Activated CD8-positive, alpha-beta memory T cell treated with anti-CD3 and anti-CD28 coated beads, Interleukin-2, amount 10 ng/mL, durations not matched to agents 7 days and 5 days (primary cell): ENCODE data around the gene ZNF565. TPM values are rescaled to one million over a fixed set of nuclear protein-coding genes. Genes with fewer than 3 reads are reported as not detected.
"Not testable (repeated sequence)": the region's sequence is repeated elsewhere in the genome, so short reads cannot be mapped to it uniquely, and the experiment has no call there.

Experiments used
- ATAC-seq: fragments of 150-1000 bp; cut with Tn5 transposase; one replicate; pipeline ENCODE4 v1.10.0; 2021; ENCODE audit warnings: moderate library complexity
- CTCF ChIA-PET: fragments of 350-600 bp; sonication (Branson Sonifier 250); formaldehyde crosslinking; loops from one replicate; lab custom pipeline; 2021; ENCODE audit warnings: antibody characterized with exemption; lab: Charles Lee
- DNase-seq: peaks from one replicate; pipeline ENCODE4 v3.0.0-alpha.2; 2020
- H3K27ac Mint-ChIP-seq: one replicate; pipeline ENCODE4 v1.8.0; 2021; ENCODE audit warnings: mild to moderate bottlenecking, mixed read lengths
- H3K27me3 Mint-ChIP-seq: one replicate; pipeline ENCODE4 v1.8.0; 2021; ENCODE audit warnings: mixed read lengths
- H3K36me3 Mint-ChIP-seq: one replicate; pipeline ENCODE4 v1.8.0; 2021; ENCODE audit warnings: mild to moderate bottlenecking, mixed read lengths
- H3K4me1 Mint-ChIP-seq: one replicate; pipeline ENCODE4 v1.8.0; 2021; ENCODE audit warnings: mixed read lengths
- H3K4me3 Mint-ChIP-seq: one replicate; pipeline ENCODE4 v1.8.0; 2021; ENCODE audit warnings: mild to moderate bottlenecking, moderate library complexity, mixed read lengths
- H3K9me3 Mint-ChIP-seq: one replicate; pipeline ENCODE4 v1.8.0; 2022; ENCODE audit warnings: low read depth, mixed read lengths
- total RNA-seq, 2 experiments: library from RNA; stranded (reverse); gene quantifications; one replicate each; pipeline ENCODE4 v1.2.3, GENCODE V29; 2021

Gene ZNF565
- total RNA-seq, 2 experiments from 2014 or later: 1.6 to 2.3 TPM

DNA sequence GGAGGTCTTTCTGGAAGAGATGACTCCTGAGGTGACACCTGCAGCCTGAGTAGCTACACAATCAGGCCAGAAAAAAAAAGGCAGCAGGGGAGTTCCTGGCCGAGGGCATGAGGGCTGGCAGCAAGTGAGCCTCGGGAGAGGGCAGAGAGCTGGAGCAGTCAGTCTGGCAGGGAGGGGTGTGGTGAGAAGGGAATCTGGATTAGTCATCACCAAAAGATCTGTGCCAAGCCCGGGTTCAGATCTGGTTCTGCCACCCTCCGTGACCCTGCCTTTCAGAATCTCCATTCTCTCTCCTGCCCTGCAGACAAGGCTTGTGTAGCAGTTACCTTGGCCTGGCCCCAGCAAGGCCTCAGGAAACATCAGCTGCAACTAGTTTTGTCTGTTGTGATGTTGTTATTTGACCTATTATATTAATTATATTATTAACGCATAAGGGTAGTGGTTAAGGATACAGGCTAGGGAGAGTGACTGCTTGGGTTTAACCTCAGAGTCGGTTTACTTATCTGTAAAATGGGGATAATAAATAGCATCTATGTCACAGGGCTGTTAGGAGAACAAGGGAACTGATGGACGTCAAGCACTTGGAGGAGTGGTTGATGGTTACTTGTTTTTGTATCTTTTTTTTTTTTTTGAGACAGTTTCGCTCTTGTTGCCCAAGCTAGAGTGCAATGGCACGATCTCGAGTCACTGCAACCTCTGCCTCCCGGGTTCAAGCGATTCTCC, 77.3 kb downstream of the ZNF565 start:
- H3K27ac Mint-ChIP-seq: no peak overlapping the region

DNA sequence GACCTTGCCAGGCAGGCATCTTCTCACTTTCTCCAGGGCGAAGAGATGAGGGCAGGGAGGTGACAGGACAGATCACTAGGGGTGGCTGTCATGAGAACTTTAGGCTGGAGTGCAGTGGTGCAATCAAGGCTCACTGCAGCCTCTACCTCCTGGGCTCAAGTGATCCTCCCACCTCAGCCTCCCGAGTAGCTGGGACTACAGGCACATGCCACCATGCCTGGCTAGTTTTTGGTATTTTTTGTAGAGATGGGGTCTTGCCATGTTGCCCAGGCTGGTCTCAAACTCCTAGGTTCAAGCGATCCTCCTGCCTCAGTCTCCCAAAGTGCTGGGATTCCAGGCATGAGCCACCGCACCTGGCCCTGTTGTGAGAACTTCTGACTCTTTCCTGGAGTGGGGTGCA, 79.6 kb downstream of the ZNF565 start:
- not testable (repeated sequence) for H3K36me3 Mint-ChIP-seq, H3K27ac Mint-ChIP-seq, H3K4me3 Mint-ChIP-seq, DNase-seq, H3K27me3 Mint-ChIP-seq, ATAC-seq, H3K9me3 Mint-ChIP-seq
- H3K4me1 Mint-ChIP-seq: peaks cover 34% of the 10 kb centered on the region
- CTCF ChIA-PET: interaction anchor here (1.7 kb wide), 1 partner anchor 7 kb away, joined by 9 read pairs; no protein-coding TSS in a partner anchor

More for the DNA sequence above, 77.3 kb downstream of the ZNF565 start:
- ATAC-seq: no peak
- Mint-ChIP-seq H3K36me3 (peaks cover 11% of the 10 kb centered on the region), H3K4me1 (peaks cover 39% of the 10 kb centered on the region), H3K9me3 (no peaks in the 10 kb centered on the region), H3K27me3 (no peaks in the 10 kb centered on the region), H3K4me3 (no peak overlapping the region)
- DNase-seq: no peak
- CTCF ChIA-PET: interaction anchor here (1.7 kb wide), 2 partner anchors 9 to 34 kb away, joined by 3 to 9 read pairs; no protein-coding TSS in a partner anchor

Other genes starting within 250 kb of the ZNF565 start
- 10 to 100 TPM; 19.8 to 20.2 TPM for gene SDHAF1, start 219.5 kb downstream of the ZNF565 start, total RNA-seq
- 1 to 10 TPM; 1.4 to 3.2 TPM for gene SYNE4, start 205.9 kb downstream of the ZNF565 start, total RNA-seq
- 10 to 100 TPM; 41.0 to 44.7 TPM for gene ALKBH6, start 200.5 kb downstream of the ZNF565 start, total RNA-seq
- gene CLIP3, start 181.8 kb downstream of the ZNF565 start, total RNA-seq: 1 to 10 TPM in 1 of 2 experiments, under 1 TPM in 1; 0.98 to 1.1 TPM
- 1 to 10 TPM; 2.4 to 4.2 TPM for gene THAP8, start 160.4 kb downstream of the ZNF565 start, total RNA-seq
- gene WDR62, start 159.8 kb downstream of the ZNF565 start, total RNA-seq: 10 to 100 TPM; 34.5 to 46.0 TPM
- not detected for gene OVOL3, start 103.5 kb downstream of the ZNF565 start, total RNA-seq
- 10 to 100 TPM; 63.2 to 65.3 TPM for gene POLR2I, start 99.8 kb downstream of the ZNF565 start, total RNA-seq
- gene TBCB, start 99.2 kb downstream of the ZNF565 start, total RNA-seq: 100 to 1,000 TPM; 141 to 166 TPM
- gene CAPNS1, start 74.6 kb downstream of the ZNF565 start, total RNA-seq: 100 to 1,000 TPM; 411 to 479 TPM
- not detected for gene COX7A1, start 62.2 kb downstream of the ZNF565 start, total RNA-seq
- gene ZNF146, start 441 bp upstream of the ZNF565 start, total RNA-seq: 10 to 100 TPM; 55.1 to 75.6 TPM
- 1 to 10 TPM; 3.3 to 4.5 TPM for gene ZFP14, start 164.5 kb upstream of the ZNF565 start, total RNA-seq
- 1 to 10 TPM; 5.3 to 5.9 TPM for gene ZFP82, start 204.0 kb upstream of the ZNF565 start, total RNA-seq